Cardiac muscle cell (in vitro differentiated cells and primary cell): ENCODE data around the gene CLDN9. TPM values are rescaled to one million over a fixed set of nuclear protein-coding genes. Genes with fewer than 3 reads are reported as not detected.

Experiments used
- DNase-seq, 2 donors: peaks; one replicate each; pipeline versions ENCODE4 v3.0.0 to v3.0.0-alpha.2; 2010 to 2017; ENCODE audit warnings: low read depth in 1 of 2, low spot score in 1 of 2
- H3K27ac ChIP-seq: fragments of 200-600 bp; sonication (generic); 2 replicates; pipeline ENCODE4 v1.5.1; 2016
- H3K27me3 ChIP-seq: fragments of 200-600 bp; sonication (generic); 2 replicates; pipeline ENCODE4 v1.6.0; 2016; ENCODE audit warnings: control low read depth
- H3K36me3 ChIP-seq: fragments of 200-600 bp; sonication (generic); 2 replicates; pipeline ENCODE4 v1.5.1; 2016; ENCODE audit warnings: control low read depth
- H3K4me1 ChIP-seq: fragments of 200-600 bp; sonication (generic); 2 replicates; pipeline ENCODE4 v1.8.1; 2017; ENCODE audit warnings: low read depth, mild to moderate bottlenecking, mixed run types
- H3K4me3 ChIP-seq: fragments of 200-600 bp; sonication (generic); 2 replicates; pipeline ENCODE4 v1.5.1; 2016; ENCODE audit warnings: mild to moderate bottlenecking
- H3K9me3 ChIP-seq: fragments of 200-600 bp; sonication (generic); 2 replicates; pipeline ENCODE4 v1.5.1; 2017; ENCODE audit warnings: low read depth, mild to moderate bottlenecking, control low read depth
- polyA plus RNA-seq: library from polyadenylated mRNA; unstranded; fragments of >200 nt; fragmentation: Nextera tagmentation; extraction: Ambion mirVana; gene quantifications from 2 replicates; pipeline ENCODE4 v1.2.1, GENCODE V29; 2016
- total RNA-seq: library from RNA; depleted of rRNA; stranded (reverse); fragments of >200 nt; gene quantifications from 2 replicates; pipeline ENCODE4 v1.2.3, GENCODE V29; 2016
- TF ChIP-seq, protein P1 (sequence below): IDR thresholded peaks from 2 replicates; pipeline ENCODE4 v1.5.1; 2012; ENCODE audit warnings: low read depth, mild to moderate bottlenecking, low read length

CLDN9 gene
- total and polyA plus RNA-seq, 2 experiments from 2014 or later: 6.3 to 8.5 TPM

DNA sequence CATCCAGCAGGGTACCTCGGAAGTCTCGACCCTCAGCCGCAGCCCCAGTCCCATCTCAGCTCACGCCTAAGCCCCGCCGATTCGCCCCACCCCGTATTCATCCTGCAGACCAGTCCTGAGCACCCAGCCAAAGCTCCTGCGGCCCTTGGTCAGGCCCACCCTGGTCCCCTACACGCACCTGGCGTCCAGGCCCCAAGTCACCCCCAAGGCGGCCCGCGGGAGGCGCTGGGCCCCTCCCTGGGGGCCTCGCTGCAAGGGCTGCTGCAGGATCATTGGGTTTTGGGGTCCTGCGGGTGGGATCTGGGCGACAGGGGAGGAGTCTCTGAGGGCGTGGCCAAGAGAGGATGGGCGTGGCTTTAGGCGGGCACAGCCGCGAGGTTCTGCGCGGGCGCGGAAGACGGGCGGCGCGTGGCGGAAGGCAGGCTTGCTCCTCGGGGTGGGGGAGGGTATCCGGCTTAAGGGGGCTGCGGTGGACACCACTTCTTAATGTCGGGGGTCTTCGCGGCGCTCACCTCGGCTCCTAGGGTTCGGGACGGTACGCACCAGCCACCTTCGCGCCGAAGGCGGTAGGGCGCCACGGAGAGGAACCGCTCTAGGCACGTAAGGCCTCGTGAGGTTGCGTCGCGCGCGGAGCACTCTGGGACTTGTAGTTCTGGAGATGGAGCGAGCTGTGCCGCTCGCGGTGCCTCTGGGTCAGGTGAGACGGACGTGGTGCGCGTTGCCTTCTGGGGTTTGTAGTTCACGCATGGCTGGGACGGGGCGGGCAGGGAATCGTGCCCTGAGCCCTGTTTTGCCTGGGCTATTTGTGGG lies 11.2 kb downstream of the CLDN9 start, which contains the start of the genes HCFC1R1 and THOC6:
Gene HCFC1R1 (minus strand): TSS at position 274 of the 810 bp plus-strand sequence. CDS start 1 bp downstream, at position 273.
Gene THOC6 (plus strand): TSS at position 367 of the 810 bp plus-strand sequence. CDS start 292 bp downstream, at position 659.
- no peaks in the 10 kb centered on the region for H3K27me3 ChIP-seq
- TF ChIP-seq, protein P1, sequence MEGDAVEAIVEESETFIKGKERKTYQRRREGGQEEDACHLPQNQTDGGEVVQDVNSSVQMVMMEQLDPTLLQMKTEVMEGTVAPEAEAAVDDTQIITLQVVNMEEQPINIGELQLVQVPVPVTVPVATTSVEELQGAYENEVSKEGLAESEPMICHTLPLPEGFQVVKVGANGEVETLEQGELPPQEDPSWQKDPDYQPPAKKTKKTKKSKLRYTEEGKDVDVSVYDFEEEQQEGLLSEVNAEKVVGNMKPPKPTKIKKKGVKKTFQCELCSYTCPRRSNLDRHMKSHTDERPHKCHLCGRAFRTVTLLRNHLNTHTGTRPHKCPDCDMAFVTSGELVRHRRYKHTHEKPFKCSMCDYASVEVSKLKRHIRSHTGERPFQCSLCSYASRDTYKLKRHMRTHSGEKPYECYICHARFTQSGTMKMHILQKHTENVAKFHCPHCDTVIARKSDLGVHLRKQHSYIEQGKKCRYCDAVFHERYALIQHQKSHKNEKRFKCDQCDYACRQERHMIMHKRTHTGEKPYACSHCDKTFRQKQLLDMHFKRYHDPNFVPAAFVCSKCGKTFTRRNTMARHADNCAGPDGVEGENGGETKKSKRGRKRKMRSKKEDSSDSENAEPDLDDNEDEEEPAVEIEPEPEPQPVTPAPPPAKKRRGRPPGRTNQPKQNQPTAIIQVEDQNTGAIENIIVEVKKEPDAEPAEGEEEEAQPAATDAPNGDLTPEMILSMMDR: no peak
- no peaks in the 10 kb centered on the region for H3K9me3 ChIP-seq
- H3K36me3 ChIP-seq: peaks cover 13% of the 10 kb centered on the region
- peak within 1 kb of the TSS; percentile 74 for H3K4me3 ChIP-seq
- peaks cover 22% of the 10 kb centered on the region for H3K4me1 ChIP-seq
- peak; percentile 99 for DNase-seq
- peak within 1 kb of the TSS; percentile 97 for H3K27ac ChIP-seq

DNA sequence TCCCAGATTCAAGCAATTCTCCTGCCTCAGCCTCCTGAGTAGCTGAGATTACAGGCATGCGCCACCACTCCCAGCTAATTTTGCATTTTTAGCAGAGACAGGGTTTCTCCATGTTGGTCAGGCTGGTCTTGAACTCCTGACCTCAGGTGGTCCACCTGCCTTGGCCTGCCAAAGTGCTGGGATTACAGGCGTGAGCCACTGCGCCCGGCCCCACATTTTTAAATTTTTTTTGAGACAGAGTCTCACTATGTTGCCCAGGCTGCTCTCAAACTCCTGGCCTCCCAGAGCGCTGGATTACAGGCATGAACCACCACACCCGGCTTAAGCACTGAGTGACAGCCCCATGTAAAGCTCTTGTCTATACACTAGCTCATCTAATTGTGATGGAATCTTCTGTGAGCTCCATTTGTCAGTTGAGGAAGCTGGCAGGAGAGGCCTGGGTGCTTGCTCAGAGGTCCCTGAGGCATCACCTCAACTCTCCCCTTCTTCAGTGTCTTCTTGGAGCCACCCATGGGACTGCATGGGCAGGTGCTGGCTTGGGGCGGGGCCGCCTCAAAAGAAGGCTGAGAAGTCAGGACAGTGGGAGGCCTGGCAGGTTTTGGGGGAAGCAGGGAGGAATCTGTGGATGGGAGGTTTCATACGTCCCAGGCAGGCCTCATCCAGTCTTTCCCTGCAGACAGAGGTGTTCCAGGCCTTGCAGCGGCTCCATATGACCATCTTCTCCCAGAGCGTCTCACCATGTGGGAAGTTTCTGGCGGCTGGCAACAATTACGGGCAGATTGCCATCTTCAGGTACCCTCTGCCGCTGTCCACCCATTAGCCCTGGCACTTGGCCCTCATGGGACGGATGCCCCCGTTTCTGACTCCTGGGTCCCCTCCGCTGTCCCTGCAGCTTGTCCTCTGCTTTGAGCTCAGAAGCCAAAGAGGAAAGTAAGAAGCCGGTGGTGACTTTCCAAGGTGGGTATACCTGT lies 12.6 kb downstream of the CLDN9 start:
- Histone ChIP-seq H3K27ac (no peak overlapping the region), H3K9me3 (no peaks in the 10 kb centered on the region), H3K36me3 (peaks cover 13% of the 10 kb centered on the region), H3K27me3 (no peaks in the 10 kb centered on the region), H3K4me1 (peaks cover 22% of the 10 kb centered on the region), H3K4me3 (no peak overlapping the region)
- TF ChIP-seq, protein P1: no peak
- no peak for DNase-seq

DNA sequence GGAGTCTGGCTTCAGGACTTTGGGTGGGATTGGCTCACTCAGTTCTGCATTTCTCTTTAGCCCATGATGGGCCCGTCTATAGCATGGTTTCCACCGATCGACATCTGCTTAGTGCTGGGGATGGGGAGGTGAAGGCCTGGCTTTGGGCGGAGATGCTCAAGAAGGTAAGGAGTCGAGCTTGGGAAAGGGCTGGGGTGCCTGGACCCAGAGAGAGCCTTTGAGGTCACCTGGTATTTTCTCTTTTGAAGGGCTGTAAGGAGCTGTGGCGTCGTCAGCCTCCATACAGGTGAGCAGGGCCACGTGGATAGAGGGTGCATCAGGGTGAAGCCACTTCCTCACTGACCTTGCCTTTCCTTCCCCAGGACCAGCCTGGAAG lies 13.3 kb downstream of the CLDN9 start:
- peaks cover 13% of the 10 kb centered on the region for H3K36me3 ChIP-seq
- no peak overlapping the region for H3K4me3 ChIP-seq
- TF ChIP-seq, protein P1: no peak
- peaks cover 22% of the 10 kb centered on the region for H3K4me1 ChIP-seq
- no peaks in the 10 kb centered on the region for H3K27me3 ChIP-seq
- DNase-seq: no peak
- no peaks in the 10 kb centered on the region for H3K9me3 ChIP-seq
- no peak overlapping the region for H3K27ac ChIP-seq

DNA sequence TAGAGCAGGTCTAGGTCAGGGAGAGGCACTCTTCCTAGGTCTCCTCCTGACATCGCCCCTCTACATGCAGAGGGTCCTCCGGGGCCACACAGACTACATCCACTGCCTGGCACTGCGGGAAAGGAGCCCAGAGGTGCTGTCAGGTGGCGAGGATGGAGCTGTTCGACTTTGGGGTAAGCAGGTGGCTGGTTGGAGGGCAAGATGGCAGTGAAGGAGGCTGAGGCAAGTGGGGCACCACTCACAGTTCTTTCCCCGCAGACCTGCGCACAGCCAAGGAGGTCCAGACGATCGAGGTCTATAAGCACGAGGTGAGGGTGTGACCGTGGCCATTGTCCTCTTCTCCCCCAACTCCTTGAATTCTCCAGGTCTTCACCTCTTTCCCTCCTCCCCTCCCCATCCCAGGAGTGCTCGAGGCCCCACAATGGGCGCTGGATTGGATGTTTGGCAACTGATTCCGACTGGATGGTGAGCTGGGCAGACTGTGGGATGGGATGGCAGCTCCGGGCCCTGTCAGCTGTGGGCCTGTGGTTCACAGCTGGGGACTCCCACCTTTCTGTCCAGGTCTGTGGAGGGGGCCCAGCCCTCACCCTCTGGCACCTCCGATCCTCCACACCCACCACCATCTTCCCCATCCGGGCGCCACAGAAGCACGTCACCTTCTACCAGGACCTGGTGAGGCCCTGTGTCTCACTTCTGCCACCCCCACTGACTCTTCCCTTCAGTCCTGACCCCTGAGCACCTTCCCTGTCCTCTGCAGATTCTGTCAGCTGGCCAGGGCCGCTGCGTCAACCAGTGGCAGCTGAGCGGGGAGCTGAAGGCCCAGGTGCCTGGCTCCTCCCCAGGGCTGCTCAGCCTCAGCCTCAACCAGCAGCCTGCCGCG lies 14.1 kb downstream of the CLDN9 start:
- Histone ChIP-seq H3K4me1 (peaks cover 19% of the 10 kb centered on the region), H3K27ac (no peak overlapping the region), H3K36me3 (peaks cover 13% of the 10 kb centered on the region), H3K27me3 (no peaks in the 10 kb centered on the region), H3K9me3 (no peaks in the 10 kb centered on the region), H3K4me3 (no peak overlapping the region)
- TF ChIP-seq, protein P1: no peak
- no peak for DNase-seq

DNA sequence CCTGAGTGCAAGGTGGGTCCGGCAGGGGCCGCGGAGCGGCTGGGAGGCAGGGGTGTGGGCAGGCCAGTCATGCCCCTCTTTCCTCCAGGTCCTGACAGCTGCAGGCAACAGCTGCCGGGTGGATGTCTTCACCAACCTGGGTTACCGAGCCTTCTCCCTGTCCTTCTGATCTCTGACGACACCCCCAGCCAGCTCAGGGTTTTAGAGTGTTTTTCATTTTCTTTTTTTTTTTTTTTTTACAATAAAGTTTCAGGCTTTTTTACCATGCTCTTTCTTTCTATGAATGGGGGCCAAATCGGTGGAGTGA lies 14.7 kb downstream of the CLDN9 start:
- H3K27me3 ChIP-seq: peaks cover 3% of the 10 kb centered on the region
- H3K4me3 ChIP-seq: no peak overlapping the region
- peaks cover 13% of the 10 kb centered on the region for H3K36me3 ChIP-seq
- peaks cover 13% of the 10 kb centered on the region for H3K4me1 ChIP-seq
- TF ChIP-seq, protein P1: no peak
- no peak for DNase-seq
- H3K9me3 ChIP-seq: no peaks in the 10 kb centered on the region
- no peak overlapping the region for H3K27ac ChIP-seq
